Activated naive CD4-positive, alpha-beta T cell treated with anti-CD3 and anti-CD28 coated beads for 36 hours (primary cell): ENCODE results near the gene TSSK3. TPM values are rescaled to one million over a fixed set of nuclear protein-coding genes. Genes with fewer than 3 reads are reported as not detected.

Experiments
- CTCF ChIA-PET: fragments of 350-600 bp; sonication (Branson Sonifier 250); formaldehyde crosslinking; loops from one replicate; lab custom pipeline; 2021; ENCODE audit warnings: antibody characterized with exemption; lab: Charles Lee
- DNase-seq: peaks from one replicate; pipeline ENCODE4 v3.0.0-alpha.2; 2020
- H3K27ac Mint-ChIP-seq: one replicate; pipeline ENCODE4 v1.8.0; 2021; ENCODE audit warnings: mild to moderate bottlenecking, mixed read lengths
- H3K27me3 Mint-ChIP-seq: one replicate; pipeline ENCODE4 v1.8.0; 2021; ENCODE audit warnings: low read depth, mixed read lengths
- H3K36me3 Mint-ChIP-seq: one replicate; pipeline ENCODE4 v1.8.0; 2021; ENCODE audit warnings: low read depth, mixed read lengths
- H3K4me1 Mint-ChIP-seq: one replicate; pipeline ENCODE4 v1.8.0; 2021; ENCODE audit warnings: low read depth, mixed read lengths
- H3K4me3 Mint-ChIP-seq: one replicate; pipeline ENCODE4 v1.8.0; 2021; ENCODE audit warnings: mild to moderate bottlenecking, moderate library complexity, mixed read lengths
- H3K9me3 Mint-ChIP-seq: one replicate; pipeline ENCODE4 v1.8.0; 2021; ENCODE audit warnings: mixed read lengths
- intact Hi-C: fragments of 100-400 bp; cut with micrococcal nuclease; formaldehyde crosslinking; loops from one replicate; pipeline ENCODE4 v1.15.1; 2023
- total RNA-seq, 2 experiments: library from RNA; stranded (reverse); gene quantifications; one replicate each; pipeline ENCODE4 v1.2.3, GENCODE V29; 2021

The TSSK3 gene
- total RNA-seq, 2 experiments from 2014 or later, result 0.84 to 1.9 TPM

GRCh38 chr1:32411261-32411660, 48.9 kb downstream of the TSSK3 start:
- no peak for DNase-seq
- H3K4me3 Mint-ChIP-seq, result no peak overlapping the region
- CTCF ChIA-PET, result interaction anchor here (0.5 to 1.6 kb wide), 4 partner anchors 10 to 302 kb away, joined by 4 to 14 read pairs (median 4); no protein-coding TSS in a partner anchor
- H3K36me3 Mint-ChIP-seq, result no peaks in the 10 kb centered on the region
- H3K9me3 Mint-ChIP-seq, result peaks cover 4% of the 10 kb centered on the region
- H3K27ac Mint-ChIP-seq, result no peak overlapping the region
- H3K27me3 Mint-ChIP-seq, result peaks cover 5% of the 10 kb centered on the region
- peaks cover 3% of the 10 kb centered on the region for H3K4me1 Mint-ChIP-seq
- intact Hi-C loops, result loop anchor here (5.0 kb wide), 2 partner anchors 74 to 594 kb away; partner anchors contain the start of genes MARCKSL1 and SPOCD1

- H3K4me1 Mint-ChIP-seq, result peaks cover 3% of the 10 kb centered on the region
- H3K4me3 Mint-ChIP-seq, result no peak overlapping the region
- H3K27me3 Mint-ChIP-seq, result peaks cover 7% of the 10 kb centered on the region
- peaks cover 4% of the 10 kb centered on the region for H3K9me3 Mint-ChIP-seq
- CTCF ChIA-PET, result interaction anchor here (0.6 to 4.6 kb wide), 13 partner anchors 9 to 772 kb away, joined by 3 to 54 read pairs (median 3); partner anchors contain the start of gene BSDC1
- peak; percentile 84 for DNase-seq
- H3K36me3 Mint-ChIP-seq, result no peaks in the 10 kb centered on the region
- intact Hi-C loops, result loop anchor here (1.0 to 5.0 kb wide), 4 partner anchors 12 to 596 kb away; partner anchors contain the start of genes MARCKSL1 and SPOCD1
- no peak overlapping the region for H3K27ac Mint-ChIP-seq
These were observed 51.3 kb downstream of the TSSK3 start for GRCh38 chr1:32413507-32414185.

Other genes with a start within 250 kb of the TSSK3 start
- gene TXLNA, start 182.9 kb upstream of the TSSK3 start, total RNA-seq, result 10 to 100 TPM; 84.3 to 86.2 TPM
- 10 to 100 TPM; 13.1 to 14.8 TPM for gene CCDC28B, start 161.9 kb upstream of the TSSK3 start, total RNA-seq
- 1 to 10 TPM; 4.8 to 5.9 TPM for gene IQCC, start 156.9 kb upstream of the TSSK3 start, total RNA-seq
- gene DCDC2B, start 153.4 kb upstream of the TSSK3 start, total RNA-seq, result not detected
- gene TMEM234, start 140.2 kb upstream of the TSSK3 start, total RNA-seq, result 1 to 10 TPM; 5.1 to 6.4 TPM
- gene EIF3I, start 140.1 kb upstream of the TSSK3 start, total RNA-seq, result 100 to 1,000 TPM; 382 to 391 TPM
- under 1 TPM; 0.38 to 0.42 TPM for gene FAM167B, start 115.3 kb upstream of the TSSK3 start, total RNA-seq
- gene LCK, start 111.3 kb upstream of the TSSK3 start, total RNA-seq, result 100 to 1,000 TPM; 156 to 164 TPM
- gene HDAC1, start 70.5 kb upstream of the TSSK3 start, total RNA-seq, result 100 to 1,000 TPM; 111 to 120 TPM
- 10 to 100 TPM; 14.4 to 15.9 TPM for gene MARCKSL1, start 26.3 kb upstream of the TSSK3 start, total RNA-seq
- 1 to 10 TPM; 2.1 to 3.4 TPM for gene FAM229A, start 54 bp upstream of the TSSK3 start, total RNA-seq
- gene BSDC1, start 31.9 kb downstream of the TSSK3 start, total RNA-seq, result 10 to 100 TPM; 35.2 to 38.3 TPM
- not detected for gene ZBTB8B, start 102.5 kb downstream of the TSSK3 start, total RNA-seq
- gene ZBTB8A, start 176.9 kb downstream of the TSSK3 start, total RNA-seq, result under 1 TPM; 0.21 to 0.35 TPM